Activated T-cell treated with anti-CD3 and anti-CD28 coated beads, Interleukin-2, amount 50 U/mL, for 48 hours (primary cell): ENCODE results near the gene MEGF11.

Source experiments
- DNase-seq, 2 experiments: peaks; one replicate each; pipeline ENCODE4 v3.0.0-alpha.2; 2020

Gene MEGF11

GRCh38 chr15:66047321-66048024, 206.1 kb downstream of the MEGF11 start:
- DNase-seq, result no peak

- DNase-seq, result no peak
Measured at GRCh38 chr15:66046751-66047150, 206.8 kb downstream of the MEGF11 start.

DNA sequence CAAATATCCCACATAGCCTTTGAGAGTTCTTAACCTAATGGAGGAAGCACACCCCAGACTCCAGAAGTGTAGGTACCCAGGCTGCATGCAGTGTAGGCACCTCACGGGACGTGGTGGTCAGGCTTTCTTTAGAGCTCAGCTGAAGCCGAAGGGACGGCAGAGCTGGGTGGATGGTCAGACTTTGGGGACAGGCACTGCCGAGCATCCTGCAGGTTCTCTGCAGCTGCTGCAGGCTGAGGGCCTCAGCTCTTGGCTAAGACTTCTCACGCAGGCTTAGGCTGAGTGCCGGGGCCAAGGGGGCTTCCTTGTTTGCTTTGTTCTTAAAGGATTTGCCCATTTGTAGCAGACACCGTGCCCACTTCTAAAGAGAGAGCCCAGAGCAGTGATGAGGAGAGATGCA, 207.2 kb downstream of the MEGF11 start:
- no peak for DNase-seq

DNA sequence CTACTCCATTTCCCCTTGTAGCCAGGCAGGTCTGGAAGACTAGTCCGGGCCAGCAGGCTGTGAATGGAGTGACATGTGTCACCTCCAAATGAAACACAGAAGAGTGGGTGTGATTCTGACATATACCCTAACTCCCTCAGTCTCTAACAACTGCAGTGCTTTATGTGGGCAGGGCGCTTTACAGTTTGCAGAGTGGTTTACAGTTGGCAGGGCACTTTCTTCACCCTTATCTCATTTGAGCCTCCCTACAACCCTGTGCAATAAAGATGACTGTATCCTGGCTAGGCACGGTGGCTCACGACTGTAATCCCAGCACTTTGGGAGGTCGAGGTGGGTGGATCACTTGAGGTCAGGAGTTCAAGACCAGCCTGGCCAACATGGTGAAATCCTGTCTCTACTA, 208.0 kb downstream of the MEGF11 start:
- no peak for DNase-seq

- no peak for DNase-seq
Measured at GRCh38 chr15:66044837-66045236, 208.7 kb downstream of the MEGF11 start.

DNA sequence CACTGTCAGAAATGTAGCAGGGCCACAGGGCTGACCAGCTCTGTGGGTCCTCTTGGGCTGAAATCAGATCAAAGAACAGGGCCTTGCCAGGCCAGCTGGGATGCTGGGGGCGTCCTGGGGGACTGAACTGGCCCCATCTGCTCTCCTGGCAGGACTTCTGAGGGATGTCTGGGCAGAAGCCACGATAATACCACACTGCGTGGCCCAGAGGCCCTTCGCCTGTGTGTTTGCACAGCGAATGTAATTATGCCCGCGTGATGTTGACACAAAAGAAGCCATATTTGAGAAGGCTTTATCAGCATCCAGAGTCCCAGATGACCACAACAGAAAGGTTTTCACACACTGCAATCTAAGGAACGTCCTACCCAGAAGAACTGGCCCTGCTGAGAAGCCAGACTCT, 210.3 kb downstream of the MEGF11 start:
- DNase-seq, result no peak

- DNase-seq, result no peak
Measured at GRCh38 chr15:66042624-66043023, 210.9 kb downstream of the MEGF11 start.

GRCh38 chr15:66041276-66041675, 212.3 kb downstream of the MEGF11 start:
- no peak for DNase-seq

DNA sequence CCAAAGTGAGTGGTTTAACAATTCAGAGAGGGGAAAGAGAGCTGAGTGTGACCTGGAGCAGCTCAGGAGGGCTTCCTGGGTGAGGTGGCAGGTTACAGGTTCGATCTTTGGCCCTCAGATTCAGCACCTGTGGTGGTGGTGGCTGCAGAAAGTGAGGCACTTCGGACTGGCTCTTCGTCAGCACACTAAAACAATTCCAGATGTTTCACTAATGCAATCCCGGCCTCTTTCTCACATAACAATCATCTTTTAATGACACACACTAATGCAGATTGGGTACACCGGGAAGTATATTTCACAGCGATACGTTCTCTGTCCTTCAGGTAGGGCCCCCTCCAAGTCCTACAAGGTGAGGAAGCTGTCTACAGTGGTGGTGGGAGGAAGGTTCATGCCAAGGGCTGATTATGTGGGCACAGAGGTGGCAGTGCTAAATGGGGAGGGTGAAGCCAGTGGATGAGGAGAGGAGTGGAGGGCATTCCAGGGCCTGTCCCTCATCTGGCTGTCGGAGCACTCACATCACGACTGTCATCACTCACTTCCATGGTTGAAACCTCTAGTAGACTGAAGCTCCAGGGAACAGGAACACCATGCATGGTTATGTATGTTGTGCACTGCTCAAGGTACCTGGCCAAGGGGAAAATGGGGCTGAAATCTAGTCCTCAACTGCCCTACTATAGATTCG, 213.2 kb downstream of the MEGF11 start:
- no peak for DNase-seq

- DNase-seq, result no peak
Measured at GRCh38 chr15:66039117-66039871, 214.3 kb downstream of the MEGF11 start.

DNA sequence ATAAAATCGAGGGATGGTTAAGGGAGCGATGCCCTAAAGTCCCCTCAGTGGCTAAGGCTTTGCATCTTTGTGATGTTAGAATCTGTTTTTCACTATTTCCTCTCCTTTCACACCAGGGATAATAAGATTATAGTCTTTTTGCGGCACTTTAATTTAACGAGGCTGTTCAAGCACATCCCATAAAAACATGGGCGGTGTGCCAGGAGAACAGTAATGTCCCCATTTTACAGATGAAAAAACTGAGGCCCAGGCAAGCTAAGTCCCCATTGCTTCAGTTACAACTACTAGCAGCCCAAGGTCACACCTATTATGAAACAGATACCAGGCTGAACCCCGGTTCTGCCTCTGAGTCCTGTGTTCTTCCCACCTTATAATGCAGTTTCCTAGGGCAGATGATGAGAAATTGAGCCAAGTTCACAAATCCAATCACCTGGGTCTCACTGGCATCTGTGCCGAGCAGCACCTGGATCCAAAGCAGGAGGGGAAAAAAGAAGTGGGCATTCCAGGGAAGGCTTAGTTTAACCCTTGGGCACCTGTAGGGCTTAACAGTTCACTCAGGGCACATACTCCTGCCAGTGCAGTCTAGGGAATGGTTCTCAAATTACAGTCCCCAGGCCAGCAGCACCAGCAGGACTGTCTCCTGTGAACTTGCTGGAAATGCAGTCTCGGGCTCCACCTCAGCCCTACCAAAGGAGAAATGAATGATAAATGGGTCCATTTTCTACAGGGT, 215.0 kb downstream of the MEGF11 start:
- DNase-seq, result no peak

DNA sequence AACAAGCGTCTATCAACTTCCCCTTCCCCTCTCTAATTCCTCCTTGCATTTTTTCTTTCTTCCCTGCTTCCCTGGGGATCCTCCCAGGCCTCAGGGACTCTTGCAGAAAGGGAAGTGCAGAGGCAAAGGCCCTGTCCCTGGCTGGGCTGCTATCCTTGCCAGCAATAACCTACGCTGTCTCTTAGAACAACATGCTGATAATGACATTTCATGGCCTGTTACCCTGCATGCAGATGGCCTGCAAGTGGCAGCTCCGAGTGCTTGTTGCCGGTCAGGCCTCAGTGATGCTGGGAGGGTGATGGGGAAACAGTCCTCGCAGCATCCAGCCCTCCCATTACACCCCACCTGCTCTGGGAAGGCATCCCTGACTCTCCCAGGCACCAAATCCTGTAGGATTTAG, 216.7 kb downstream of the MEGF11 start:
- no peak for DNase-seq

DNA sequence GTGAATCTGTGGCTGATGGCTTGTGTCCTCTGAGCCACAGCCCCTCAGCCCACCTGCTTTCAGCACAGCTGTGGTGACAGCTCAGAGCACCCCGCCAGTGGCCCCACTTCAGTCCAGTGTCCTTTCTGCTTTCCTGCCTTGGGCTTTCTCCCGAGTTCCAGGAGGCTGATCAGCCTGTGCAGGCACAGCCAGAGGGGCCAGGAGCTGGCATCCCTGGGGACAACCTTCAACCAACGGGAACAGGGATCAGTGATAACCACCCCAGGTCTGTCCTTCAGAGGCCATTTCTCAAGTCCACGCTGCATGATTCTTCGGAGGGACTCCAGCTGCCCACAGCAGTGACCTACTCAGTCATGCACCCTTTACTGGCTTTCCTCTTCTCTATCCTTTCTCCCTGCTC, 217.6 kb downstream of the MEGF11 start:
- no peak for DNase-seq

GRCh38 chr15:66033143-66033542, 220.4 kb downstream of the MEGF11 start:
- DNase-seq, result no peak

DNA sequence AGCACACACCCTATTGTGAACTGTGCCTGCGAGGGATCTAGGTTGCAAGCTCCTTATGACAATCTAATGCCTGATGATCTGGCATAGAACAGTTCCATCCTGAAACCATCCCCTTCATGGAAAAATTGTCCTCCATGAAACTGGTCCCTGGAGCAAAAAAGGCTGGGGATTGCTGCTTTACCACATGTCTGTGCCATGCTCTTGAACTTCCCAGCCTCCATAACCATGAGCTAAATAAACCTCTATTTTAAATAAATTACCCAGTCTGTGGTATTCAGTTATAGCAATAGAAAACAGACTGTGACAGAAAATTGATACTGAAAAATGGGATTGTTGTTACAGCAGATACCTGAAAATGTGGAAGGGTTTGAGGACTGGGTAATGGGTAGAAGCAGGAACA, 221.5 kb downstream of the MEGF11 start:
- no peak for DNase-seq

- no peak for DNase-seq
Measured at GRCh38 chr15:66030650-66031049, 222.9 kb downstream of the MEGF11 start.

DNA sequence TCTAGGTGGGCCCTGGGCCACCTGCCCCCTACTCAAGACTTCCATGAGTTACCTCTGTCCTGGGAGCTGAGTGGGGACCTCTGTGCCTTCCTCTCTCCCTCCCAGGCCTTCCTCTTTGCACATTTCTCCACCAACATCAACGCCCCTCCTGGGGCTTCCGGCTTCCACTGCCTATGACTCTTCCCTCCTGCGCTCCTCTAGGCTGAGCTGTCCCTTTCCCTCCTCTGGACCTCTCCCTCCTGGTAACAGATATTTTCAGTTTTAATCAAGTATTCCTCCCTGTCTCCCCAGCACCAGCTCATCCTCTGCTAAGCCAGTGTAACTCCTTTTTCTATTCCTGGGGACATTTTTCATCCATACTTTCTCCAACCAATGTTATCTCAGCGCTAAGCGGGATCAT, 223.9 kb downstream of the MEGF11 start:
- no peak for DNase-seq

DNA sequence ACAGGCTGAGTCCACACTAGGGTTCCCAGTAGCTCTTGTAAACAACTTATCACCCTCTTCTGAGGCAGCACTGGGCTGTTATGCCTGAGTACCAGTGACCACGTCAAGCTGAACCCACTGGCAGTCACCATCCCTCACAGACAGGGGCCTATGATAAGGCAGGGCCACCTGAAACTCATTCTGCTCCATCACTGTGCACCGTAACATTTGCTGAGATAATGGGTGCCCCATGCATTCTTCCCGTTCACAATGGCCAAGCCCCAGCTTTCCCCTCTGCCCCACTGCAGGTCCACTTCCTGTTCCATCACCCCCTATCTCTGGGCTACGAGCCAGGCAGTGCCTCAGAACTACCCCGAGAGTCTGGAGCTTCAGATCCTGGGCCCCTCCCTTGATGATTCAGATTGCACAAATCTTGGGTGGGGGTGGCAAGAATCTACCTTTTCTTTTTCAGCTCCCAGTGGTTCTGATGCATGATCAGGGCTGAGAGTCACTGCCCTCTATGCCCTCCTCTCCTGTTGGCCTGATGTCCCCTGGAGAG, 226.2 kb downstream of the MEGF11 start:
- DNase-seq, result no peak

GRCh38 chr15:66025972-66026371, 227.6 kb downstream of the MEGF11 start:
- no peak for DNase-seq

GRCh38 chr15:66025015-66025452, 228.5 kb downstream of the MEGF11 start:
- no peak for DNase-seq

- DNase-seq, result no peak
Measured at GRCh38 chr15:66024116-66024515, 229.4 kb downstream of the MEGF11 start.

- no peak for DNase-seq
Measured at GRCh38 chr15:66023311-66023972, 230.1 kb downstream of the MEGF11 start.

GRCh38 chr15:66022163-66022525, 231.4 kb downstream of the MEGF11 start:
- no peak for DNase-seq
